IMR-90 (cell line): ENCODE results near the gene POLD3. TPM values are rescaled to one million over a fixed set of nuclear protein-coding genes. Genes with fewer than 3 reads are reported as not detected.

Experiments used
- ATAC-seq: fragments of 200-7000 bp; cut with Tn5 transposase; 2 replicates; pipeline ENCODE4 v1.9.1; 2020; ENCODE audit warnings: low read depth, mild to moderate bottlenecking, moderate library complexity
- BruUV-seq: library from RNA; stranded (reverse); fragments of 400-500 nt; replicated peaks from 2 replicates; lab custom pipeline; 2021; lab: Mats Ljungman, UMichigan
- CTCF ChIA-PET: fragments of 300-600 bp; formaldehyde crosslinking; extraction: SDS; loops from one replicate; lab custom pipeline; 2021; ENCODE audit warnings: antibody characterized with exemption; lab: Yijun Ruan, JAX
- POLR2A ChIA-PET: fragments of 300-600 bp; sonication (Branson Sonifier 250); formaldehyde crosslinking; loops from one replicate; lab custom pipeline; 2022; ENCODE audit warnings: antibody characterized with exemption; ENCODE audit not compliant: unreplicated experiment; lab: Charles Lee
- DNase-seq: peaks from one replicate; pipeline ENCODE4 v3.0.0; 2013
- H2AFZ ChIP-seq: replicated peaks from 2 replicates; pipeline ENCODE3; 2013; ENCODE audit warnings: low read length, mild to moderate bottlenecking; ENCODE audit not compliant: poor library complexity
- H2AK5ac ChIP-seq: 2 replicates; pipeline ENCODE4 v1.6.1; 2013; ENCODE audit warnings: low read depth, low read length, inconsistent platforms
- H2AK9ac ChIP-seq: replicated peaks from 2 replicates; pipeline ENCODE3; 2013; ENCODE audit warnings: mild to moderate bottlenecking, low read depth, low read length, moderate library complexity; ENCODE audit not compliant: poor library complexity
- H2BK120ac ChIP-seq: 2 replicates; pipeline ENCODE4 v1.6.1; 2013; ENCODE audit warnings: low read depth, low read length, inconsistent platforms
- H2BK15ac ChIP-seq: 3 replicates; pipeline ENCODE4 v1.6.1; 2013; ENCODE audit warnings: low read depth, low read length, inconsistent platforms
- H2BK20ac ChIP-seq: 2 replicates; pipeline ENCODE4 v1.6.1; 2013; ENCODE audit warnings: low read depth, mild to moderate bottlenecking, inconsistent platforms, low read length, moderate library complexity
- H2BK5ac ChIP-seq: 2 replicates; pipeline ENCODE4 v1.6.1; 2013; ENCODE audit warnings: mild to moderate bottlenecking, low read depth, low read length, inconsistent platforms; ENCODE audit not compliant: poor library complexity, severe bottlenecking
- H3K14ac ChIP-seq: replicated peaks from 2 replicates; pipeline ENCODE4 v1.6.1; 2013; ENCODE audit warnings: low read depth, low read length, inconsistent platforms
- H3K18ac ChIP-seq: 2 replicates; pipeline ENCODE4 v1.6.1; 2013; ENCODE audit warnings: low read depth, low read length, control low read depth
- H3K23ac ChIP-seq: 2 replicates; pipeline ENCODE4 v1.6.1; 2013; ENCODE audit warnings: low read depth, low read length, inconsistent platforms
- H3K27ac ChIP-seq: 2 replicates; pipeline ENCODE4 v1.5.1; 2013; ENCODE audit warnings: mild to moderate bottlenecking, control low read depth, low read length; ENCODE audit not compliant: insufficient read depth
- H3K27me3 ChIP-seq: 2 replicates; pipeline ENCODE4 v1.6.1; 2013; ENCODE audit warnings: low read length; ENCODE audit not compliant: control insufficient read depth, insufficient read depth
- H3K36me3 ChIP-seq: 2 replicates; pipeline ENCODE4 v1.6.1; 2013; ENCODE audit warnings: low read length, mixed read lengths; ENCODE audit not compliant: control insufficient read depth, insufficient read depth
- H3K4ac ChIP-seq: 2 replicates; pipeline ENCODE4 v1.6.1; 2013; ENCODE audit warnings: low read depth, low read length, inconsistent platforms
- H3K4me1 ChIP-seq: 2 replicates; pipeline ENCODE4 v1.6.1; 2013; ENCODE audit warnings: low read length, mixed read lengths; ENCODE audit not compliant: control insufficient read depth, insufficient read depth
- H3K4me2 ChIP-seq: 2 replicates; pipeline ENCODE4 v1.6.1; 2013; ENCODE audit warnings: low read depth, mild to moderate bottlenecking, control low read depth, low read length, moderate library complexity
- H3K4me3 ChIP-seq: 2 replicates; pipeline ENCODE4 v1.5.1; 2013; ENCODE audit warnings: low read depth, mild to moderate bottlenecking, control low read depth, low read length, moderate library complexity; ENCODE audit not compliant: insufficient read depth
- H3K56ac ChIP-seq: 2 replicates; pipeline ENCODE4 v1.6.1; 2013; ENCODE audit warnings: low read length, inconsistent platforms; ENCODE audit not compliant: insufficient read depth; ENCODE audit errors: extremely low read depth
- H3K79me1 ChIP-seq, 2 experiments: 2 replicates each; pipeline ENCODE4 v1.6.1; 2013; ENCODE audit warnings: low read length in 2 of 2, inconsistent platforms in 1 of 2, low read depth in 1 of 2
- H3K9ac ChIP-seq: 2 replicates; pipeline ENCODE4 v1.6.1; 2013; ENCODE audit warnings: low read depth, low read length, control low read depth
- H3K9me1 ChIP-seq: 2 replicates; pipeline ENCODE4 v1.6.1; 2013; ENCODE audit warnings: low read length, inconsistent platforms; ENCODE audit not compliant: insufficient read depth
- H3K9me3 ChIP-seq: 2 replicates; pipeline ENCODE4 v1.6.1; 2013; ENCODE audit warnings: low read length; ENCODE audit not compliant: control insufficient read depth, insufficient read depth
- H4K20me1 ChIP-seq: 2 replicates; pipeline ENCODE4 v1.6.1; 2013; ENCODE audit warnings: low read length, inconsistent platforms; ENCODE audit not compliant: insufficient read depth
- H4K5ac ChIP-seq: 2 replicates; pipeline ENCODE4 v1.6.1; 2013; ENCODE audit warnings: mild to moderate bottlenecking, low read depth, low read length, control low read depth
- H4K8ac ChIP-seq, 2 experiments: 2 replicates each; pipeline ENCODE4 v1.6.1; 2013; ENCODE audit warnings: low read depth in 2 of 2, low read length in 2 of 2, control low read depth in 1 of 2, inconsistent platforms in 1 of 2
- H4K91ac ChIP-seq: 2 replicates; pipeline ENCODE4 v1.6.1; 2013; ENCODE audit warnings: low read depth, low read length, inconsistent platforms; ENCODE audit not compliant: insufficient read depth
- FOS ChIP-seq: fragments of 150-350 bp; IDR thresholded peaks from 2 replicates; pipeline ENCODE4 v1.6.1; 2016; ENCODE audit warnings: low read depth, low read length
- MAFK ChIP-seq: IDR thresholded peaks from 2 replicates; pipeline ENCODE4 v1.6.1; 2012; ENCODE audit warnings: low read depth, low read length, improper control_type of control experiment
- MAZ ChIP-seq: IDR thresholded peaks from 2 replicates; pipeline ENCODE4 v1.6.1; 2012; ENCODE audit warnings: low read depth, mild to moderate bottlenecking, low read length, improper control_type of control experiment, moderate library complexity, borderline replicate concordance
- MXI1 ChIP-seq: IDR thresholded peaks from 2 replicates; pipeline ENCODE4 v1.6.1; 2012; ENCODE audit warnings: low read depth, mild to moderate bottlenecking, low read length, moderate library complexity, borderline replicate concordance
- POLR2A ChIP-seq: IDR thresholded peaks from 2 replicates; pipeline ENCODE4 v1.6.1; 2012; ENCODE audit warnings: mild to moderate bottlenecking, low read depth, low read length
- RAD21 ChIP-seq: IDR thresholded peaks from 2 replicates; pipeline ENCODE4 v1.6.1; 2012; ENCODE audit warnings: low read length, improper control_type of control experiment
- WGBS, 2 experiments: methylation state at CpG; one replicate each; pipeline versions ENCODE4 v1.1.5 to v1.1.7; 2013; ENCODE audit warnings: missing lambda C conversion rate in 2 of 2; ENCODE audit not compliant: insufficient read length in 1 of 2; ENCODE audit errors: extremely low coverage in 2 of 2; 5-methylcytosine and 5-hydroxymethylcytosine counted together
- dilution Hi-C: fragments of 300-500 bp; cut with HindIII; formaldehyde crosslinking; loops from one replicate; pipeline ENCODE4 v1.14.3; 2018; ENCODE audit warnings: low sequenced_read_pairs; ENCODE audit not compliant: unreplicated experiment
- in situ Hi-C: fragments of 300-500 bp; cut with MboI; formaldehyde crosslinking; loops from 3 replicates; pipeline ENCODE4 v1.14.3; 2019; ENCODE audit warnings: low sequenced_read_pairs, inconsistent platforms, mixed read lengths
- intact Hi-C: fragments of 100-400 bp; cut with micrococcal nuclease; formaldehyde crosslinking; loops from 2 replicates; pipeline ENCODE4 v1.10.0; 2022
- polyA plus RNA-seq, 3 experiments: library from polyadenylated mRNA; depleted of rRNA; stranded (reverse); fragments of >200 nt; gene quantifications; 2 replicates each; pipeline ENCODE4 v1.2.3, GENCODE V29; 2012; ENCODE audit warnings: low replicate concordance in 1 of 3
- total RNA-seq: library from RNA; depleted of rRNA; stranded (reverse); fragments of >200 nt; gene quantifications from 2 replicates; pipeline ENCODE4 v1.2.3, GENCODE V29; 2012
- TF ChIP-seq, protein P1 (sequence below): conservative IDR thresholded peaks from 2 replicates; pipeline ENCODE4 v1.5.1; 2012; ENCODE audit warnings: mild to moderate bottlenecking, low read depth, low read length, improper control_type of control experiment

POLD3 gene
- total and polyA plus RNA-seq, 2 of the 4 experiments (the other 2 are of a cell fraction), result 9.1 to 9.2 TPM

GRCh38 chr11:74648894-74649293 is 56.5 kb downstream of the POLD3 start:
- DNase-seq, result peak; percentile 97
- TF ChIP-seq, protein P1, sequence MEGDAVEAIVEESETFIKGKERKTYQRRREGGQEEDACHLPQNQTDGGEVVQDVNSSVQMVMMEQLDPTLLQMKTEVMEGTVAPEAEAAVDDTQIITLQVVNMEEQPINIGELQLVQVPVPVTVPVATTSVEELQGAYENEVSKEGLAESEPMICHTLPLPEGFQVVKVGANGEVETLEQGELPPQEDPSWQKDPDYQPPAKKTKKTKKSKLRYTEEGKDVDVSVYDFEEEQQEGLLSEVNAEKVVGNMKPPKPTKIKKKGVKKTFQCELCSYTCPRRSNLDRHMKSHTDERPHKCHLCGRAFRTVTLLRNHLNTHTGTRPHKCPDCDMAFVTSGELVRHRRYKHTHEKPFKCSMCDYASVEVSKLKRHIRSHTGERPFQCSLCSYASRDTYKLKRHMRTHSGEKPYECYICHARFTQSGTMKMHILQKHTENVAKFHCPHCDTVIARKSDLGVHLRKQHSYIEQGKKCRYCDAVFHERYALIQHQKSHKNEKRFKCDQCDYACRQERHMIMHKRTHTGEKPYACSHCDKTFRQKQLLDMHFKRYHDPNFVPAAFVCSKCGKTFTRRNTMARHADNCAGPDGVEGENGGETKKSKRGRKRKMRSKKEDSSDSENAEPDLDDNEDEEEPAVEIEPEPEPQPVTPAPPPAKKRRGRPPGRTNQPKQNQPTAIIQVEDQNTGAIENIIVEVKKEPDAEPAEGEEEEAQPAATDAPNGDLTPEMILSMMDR, result no peak
- TF ChIP-seq MAZ, result no peak
- peak; percentile 64 for TF ChIP-seq FOS
- no peak for TF ChIP-seq MXI1
- TF ChIP-seq POLR2A, result peak; percentile 47
- peak; percentile 11; the same call in 1 of the 2 replicates for TF ChIP-seq RAD21
- TF ChIP-seq MAFK, result no peak

More at GRCh38 chr11:74648894-74649293, 56.5 kb downstream of the POLD3 start:
- Histone ChIP-seq H3K36me3 (no peaks in the 10 kb centered on the region), H3K4me3 (no peak overlapping the region), H2BK20ac (peak overlapping the region; percentile 96), H4K8ac (peak overlapping the region; percentile 45 to 87; a peak in 3 of 4 replicates), H4K91ac (peak overlapping the region; percentile 82), H3K9ac (no peak overlapping the region), H2BK15ac (peak overlapping the region; percentile 80; the same call in 2 of the 3 replicates), H3K27me3 (no peaks in the 10 kb centered on the region), H3K9me3 (no peaks in the 10 kb centered on the region), H3K4ac (peak overlapping the region; percentile 91), H2BK5ac (peak overlapping the region; percentile 98), H3K4me1 (peaks cover 33% of the 10 kb centered on the region), H3K14ac (peak overlapping the region; percentile 90), H2AFZ (no peak overlapping the region), H3K4me2 (peak overlapping the region; percentile 50; the same call in 1 of the 2 replicates), H3K9me1 (peaks cover 22% of the 10 kb centered on the region), H4K20me1 (peaks cover 4% of the 10 kb centered on the region; the same call in 1 of the 2 replicates), H3K56ac (peak overlapping the region; percentile 45; the same call in 1 of the 2 replicates), H2AK5ac (peak overlapping the region; percentile 54), H3K18ac (peak overlapping the region; percentile 95), H4K5ac (peak overlapping the region; percentile 94; the same call in 1 of the 2 replicates), H3K79me1 (peaks cover 3 to 27% of the 10 kb centered on the region in 2 experiments; a peak in 2 of 4 replicates), H2BK120ac (peak overlapping the region; percentile 94), H3K23ac (peak overlapping the region; percentile 83; the same call in 1 of the 2 replicates), H3K27ac (no peak overlapping the region), H2AK9ac (no peak overlapping the region)
- ATAC-seq, result peak; percentile 38
- no TSS peak for BruUV-seq
- 20% methylated on average over 1 of the region's 4 CpGs; no CpG with 5 or more reads in 1 of the 2 experiments for WGBS, 2 experiments
- ChIA-PET CTCF (interaction anchor here (1.0 kb wide), 1 partner anchor 15 kb away, joined by 3 read pairs; no protein-coding TSS in a partner anchor), POLR2A (no interaction called here)
- dilution Hi-C loops (no loop called here), in situ Hi-C loops (no loop called here), intact Hi-C loops (no loop called here)
